Measurements from ENCODE around the gene PVALEF. TPM values are rescaled to one million over a fixed set of nuclear protein-coding genes. Genes with fewer than 3 reads are reported as not detected.

PVALEF gene
- total RNA-seq, 4 donors from 2014 or later: not detected

DNA sequence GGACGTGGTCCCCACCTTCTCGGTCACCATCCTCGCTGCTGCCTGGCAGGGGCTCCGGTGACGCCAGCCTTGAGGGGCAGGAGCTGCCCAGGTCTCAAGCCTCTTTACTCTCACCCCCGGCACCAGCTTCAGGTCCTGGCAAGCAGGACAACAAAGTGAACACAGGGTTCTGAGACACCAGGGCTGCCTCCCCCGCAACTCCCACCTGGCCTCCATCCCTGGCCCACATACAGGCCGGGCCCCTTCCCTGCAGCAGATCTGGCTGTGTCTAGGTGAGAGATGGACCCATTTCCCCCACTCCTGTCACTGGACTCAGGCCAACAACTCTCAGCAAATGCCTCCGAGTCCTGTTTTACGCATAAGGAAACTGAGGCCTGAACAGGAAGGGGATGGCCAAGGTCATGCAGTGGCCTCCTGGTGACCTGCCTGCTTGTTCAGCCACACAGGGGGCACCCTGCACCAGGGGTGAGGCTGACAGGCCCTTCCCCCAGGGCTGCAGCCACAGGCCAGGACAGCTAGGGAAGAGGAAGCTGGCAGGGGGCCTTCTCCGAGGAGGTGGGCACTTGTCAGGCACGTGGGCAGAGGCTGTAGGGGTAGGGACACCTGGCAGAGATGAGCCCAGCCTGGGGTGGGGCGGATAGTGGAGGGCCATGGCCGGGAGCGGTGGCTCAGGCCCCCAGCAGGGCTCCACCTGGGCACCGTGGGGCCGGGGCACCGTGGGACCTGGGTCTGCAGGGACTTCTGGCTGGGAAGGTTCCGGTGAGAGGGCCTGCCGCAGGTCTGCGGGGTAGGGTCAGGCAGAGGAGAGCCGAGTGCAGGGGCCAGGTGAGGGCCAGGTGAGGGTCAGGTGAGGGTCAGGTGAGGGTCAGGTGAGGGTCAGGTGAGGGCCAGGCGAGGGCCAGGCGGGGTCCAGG is 46.7 kb upstream of the PVALEF start:
- DNase-seq: no peak
- H3K4me3 ChIP-seq (replicated peaks in 1 of 3): no peak overlapping the region
- 66 to 78% methylated on average over 16 to 19 of the region's 24 CpGs for WGBS, 2 donors
- H3K36me3 ChIP-seq: no peaks in the 10 kb centered on the region
- no peak for TF ChIP-seq POLR2A (IDR thresholded peaks at IDR 0.05)
- TF ChIP-seq, protein P1, sequence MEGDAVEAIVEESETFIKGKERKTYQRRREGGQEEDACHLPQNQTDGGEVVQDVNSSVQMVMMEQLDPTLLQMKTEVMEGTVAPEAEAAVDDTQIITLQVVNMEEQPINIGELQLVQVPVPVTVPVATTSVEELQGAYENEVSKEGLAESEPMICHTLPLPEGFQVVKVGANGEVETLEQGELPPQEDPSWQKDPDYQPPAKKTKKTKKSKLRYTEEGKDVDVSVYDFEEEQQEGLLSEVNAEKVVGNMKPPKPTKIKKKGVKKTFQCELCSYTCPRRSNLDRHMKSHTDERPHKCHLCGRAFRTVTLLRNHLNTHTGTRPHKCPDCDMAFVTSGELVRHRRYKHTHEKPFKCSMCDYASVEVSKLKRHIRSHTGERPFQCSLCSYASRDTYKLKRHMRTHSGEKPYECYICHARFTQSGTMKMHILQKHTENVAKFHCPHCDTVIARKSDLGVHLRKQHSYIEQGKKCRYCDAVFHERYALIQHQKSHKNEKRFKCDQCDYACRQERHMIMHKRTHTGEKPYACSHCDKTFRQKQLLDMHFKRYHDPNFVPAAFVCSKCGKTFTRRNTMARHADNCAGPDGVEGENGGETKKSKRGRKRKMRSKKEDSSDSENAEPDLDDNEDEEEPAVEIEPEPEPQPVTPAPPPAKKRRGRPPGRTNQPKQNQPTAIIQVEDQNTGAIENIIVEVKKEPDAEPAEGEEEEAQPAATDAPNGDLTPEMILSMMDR (IDR thresholded peaks at IDR 0.05): no peak
- H3K9me3 ChIP-seq: no peaks in the 10 kb centered on the region
- H3K27me3 ChIP-seq: no peaks in the 10 kb centered on the region
- intact Hi-C loops (cut with DNase I): no loop called here
- peaks cover 6 to 13% of the 10 kb centered on the region in 2 donors for H3K4me1 ChIP-seq
- no peak overlapping the region for H3K27ac ChIP-seq

DNA sequence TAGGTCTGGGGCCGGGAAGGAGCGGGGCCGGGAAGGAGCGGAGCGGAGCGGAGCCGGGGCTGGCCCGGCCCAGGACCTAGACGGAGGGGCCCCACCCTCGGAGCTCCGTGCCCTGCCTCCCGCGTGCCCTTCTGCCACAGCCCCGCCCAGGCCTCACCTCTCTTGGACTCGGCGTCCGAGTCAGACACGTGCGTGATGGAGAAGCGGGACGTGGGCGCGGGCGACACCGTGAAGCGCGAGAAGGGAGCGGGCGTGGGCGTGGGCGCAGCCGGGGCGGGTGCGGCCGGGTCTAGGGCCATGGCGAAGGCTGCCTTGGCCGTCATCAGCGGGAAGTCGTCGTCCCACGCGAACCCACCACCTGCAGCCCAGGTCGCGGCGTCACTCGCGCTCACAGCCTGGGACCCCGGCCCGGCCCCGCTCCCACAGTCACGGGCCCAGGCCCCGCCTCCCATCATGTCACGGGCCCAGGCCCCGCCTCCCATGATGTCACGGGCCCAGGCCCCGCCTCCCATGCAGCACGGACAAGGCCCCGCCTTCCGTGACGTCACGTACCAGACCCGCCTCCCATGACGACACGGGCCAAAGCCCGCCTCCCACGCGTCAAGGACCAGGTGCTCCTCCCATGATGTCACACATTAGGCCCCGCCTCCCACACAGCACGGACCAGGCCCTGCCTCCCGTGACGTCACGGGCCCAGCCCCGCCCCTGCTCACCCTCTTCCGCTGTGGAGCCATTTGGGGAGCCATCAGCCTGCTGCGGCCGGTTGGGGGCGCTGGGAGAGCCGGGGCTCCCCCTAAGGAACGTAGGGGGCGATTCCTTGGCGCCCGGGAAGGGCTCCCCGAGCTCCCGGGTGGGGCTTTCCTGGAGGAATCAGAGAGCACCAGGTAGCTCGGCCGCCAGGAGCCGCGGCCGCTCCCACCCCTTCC is 45.8 kb upstream of the PVALEF start:
- 43 to 54% methylated on average over 19 to 71 of the region's 89 CpGs for WGBS, 2 donors
- Histone ChIP-seq H3K4me3 (replicated peaks in 1 of 3) (peak overlapping the region in 1 of 3 donors; percentile 13), H3K36me3 (no peaks in the 10 kb centered on the region), H3K27me3 (no peaks in the 10 kb centered on the region), H3K27ac (no peak overlapping the region), H3K4me1 (peaks cover 6 to 13% of the 10 kb centered on the region in 2 donors), H3K9me3 (no peaks in the 10 kb centered on the region)
- peak; percentile 74 to 79 for DNase-seq
- TF ChIP-seq, protein P1 (IDR thresholded peaks at IDR 0.05): peak in 1 of 6 experiments; percentile 15
- TF ChIP-seq POLR2A (IDR thresholded peaks at IDR 0.05): peak in 1 of 2 donors; percentile 27
- intact Hi-C loops (cut with DNase I): no loop called here

DNA sequence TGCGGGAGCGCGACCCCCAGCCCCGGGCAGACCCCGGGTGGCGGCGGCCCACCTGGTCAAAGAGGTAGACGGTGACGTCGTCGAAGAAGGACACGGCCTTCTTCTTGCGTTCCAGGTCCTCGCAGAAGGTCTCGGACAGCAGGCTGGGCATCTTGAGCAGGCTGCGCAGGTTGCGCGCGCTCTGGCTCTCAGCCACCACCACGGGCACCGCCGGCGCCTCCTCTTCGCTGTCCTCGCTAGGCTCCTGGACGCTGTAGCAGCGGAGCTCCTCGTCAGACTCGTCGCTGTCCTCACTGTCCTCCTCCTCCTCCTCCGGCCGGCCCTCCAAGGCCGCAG is 45.2 kb upstream of the PVALEF start:
- Histone ChIP-seq H3K9me3 (no peaks in the 10 kb centered on the region), H3K4me1 (peaks cover 6 to 13% of the 10 kb centered on the region in 2 donors), H3K27ac (no peak overlapping the region), H3K36me3 (no peaks in the 10 kb centered on the region), H3K4me3 (replicated peaks in 1 of 3) (no peak overlapping the region), H3K27me3 (no peaks in the 10 kb centered on the region)
- no peak for DNase-seq
- no peak for TF ChIP-seq POLR2A (IDR thresholded peaks at IDR 0.05)
- TF ChIP-seq, protein P1 (IDR thresholded peaks at IDR 0.05): no peak
- intact Hi-C loops (cut with DNase I): no loop called here
- 68 to 90% methylated on average over 8 to 33 of the region's 33 CpGs for WGBS, 2 donors

DNA sequence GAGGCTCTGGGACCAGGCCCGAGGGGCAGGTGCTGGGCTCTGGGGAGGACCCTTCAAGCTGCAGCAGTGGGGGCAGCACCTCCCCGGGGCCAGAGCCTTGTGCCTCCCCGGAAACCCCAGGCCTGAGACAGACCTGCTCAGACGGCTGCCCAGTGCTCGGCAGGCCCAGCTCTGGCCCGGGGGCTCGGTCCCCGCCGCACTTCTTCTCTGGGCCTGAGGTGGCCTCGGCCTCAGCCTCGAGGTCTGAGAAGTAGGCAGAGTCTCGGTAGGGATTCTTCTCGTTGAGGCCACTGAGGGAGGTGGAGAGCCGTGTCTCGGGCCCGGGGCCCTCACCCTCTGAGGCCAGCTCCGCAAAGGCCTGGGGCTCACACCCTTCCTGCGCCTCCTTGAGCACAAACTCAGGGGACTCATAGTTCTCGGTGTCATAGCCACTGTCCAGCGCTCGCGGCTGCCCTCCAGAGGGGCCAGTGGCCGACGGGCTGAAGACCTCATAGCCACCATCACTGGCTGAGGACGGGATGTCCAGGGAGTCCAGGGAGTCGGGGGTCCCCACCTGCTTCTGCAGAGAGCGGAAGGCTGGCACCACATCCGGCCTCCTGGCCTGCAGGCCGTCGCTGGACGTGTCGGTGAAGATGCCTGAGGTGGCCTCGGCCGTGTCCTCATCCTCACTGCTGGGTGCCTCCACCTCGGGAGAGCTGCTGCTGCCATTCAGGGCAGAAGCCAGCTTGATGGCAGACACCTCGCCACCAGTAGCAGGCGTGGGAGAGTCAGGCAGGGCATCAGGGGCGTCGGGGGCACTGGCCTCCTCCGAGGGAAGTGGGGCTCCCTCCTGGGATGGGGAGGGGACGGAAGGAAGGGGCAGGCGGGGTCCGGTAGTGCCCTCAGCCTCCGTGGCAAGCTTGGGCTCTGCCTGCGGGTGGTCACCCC is 44.3 kb upstream of the PVALEF start:
- H3K4me3 ChIP-seq (replicated peaks in 1 of 3): no peak overlapping the region
- intact Hi-C loops (cut with DNase I): no loop called here
- H3K4me1 ChIP-seq: peaks cover 6 to 13% of the 10 kb centered on the region in 2 donors
- no peak overlapping the region for H3K27ac ChIP-seq
- DNase-seq: no peak
- H3K9me3 ChIP-seq: no peaks in the 10 kb centered on the region
- 82 to 85% methylated on average over 12 to 17 of the region's 45 CpGs for WGBS, 2 donors
- no peaks in the 10 kb centered on the region for H3K36me3 ChIP-seq
- H3K27me3 ChIP-seq: no peaks in the 10 kb centered on the region
- TF ChIP-seq, protein P1 (IDR thresholded peaks at IDR 0.05): no peak
- no peak for TF ChIP-seq POLR2A (IDR thresholded peaks at IDR 0.05)
